ENCODE results near the gene DNASE1L2.
"Not testable (repeated sequence)": the region's sequence is repeated elsewhere in the genome, so short reads cannot be mapped to it uniquely, and the experiment has no call there.

DNASE1L2 gene

GRCh38 chr16:2236337-2237101, at the start of gene DNASE1L2:
TSS of gene DNASE1L2 (plus strand) at chr16:2236444. CDS start at chr16:2236817, 373 bp downstream.
- DNase-seq (ENCODE audit: low read depth): no peak

- DNase-seq (ENCODE audit: low read depth): no peak
These were observed 49.7 kb upstream of the DNASE1L2 start for GRCh38 chr16:2186505-2186904.

GRCh38 chr16:2187212-2187611, 49.0 kb upstream of the DNASE1L2 start:
- no peak for DNase-seq (ENCODE audit: low read depth)

- DNase-seq (ENCODE audit: low read depth): no peak
These were observed 47.8 kb upstream of the DNASE1L2 start for GRCh38 chr16:2188395-2188794.

- DNase-seq (ENCODE audit: low read depth): no peak
These were observed 46.9 kb upstream of the DNASE1L2 start for GRCh38 chr16:2189252-2189893.

GRCh38 chr16:2190002-2190658, 46.1 kb upstream of the DNASE1L2 start:
- DNase-seq (ENCODE audit: low read depth): no peak

GRCh38 chr16:2190659-2191445, 45.4 kb upstream of the DNASE1L2 start:
- DNase-seq (ENCODE audit: low read depth): no peak

- DNase-seq (ENCODE audit: low read depth): no peak
These were observed 44.9 kb upstream of the DNASE1L2 start for GRCh38 chr16:2191446-2191706.

- no peak for DNase-seq (ENCODE audit: low read depth)
These were observed 41.9 kb upstream of the DNASE1L2 start for GRCh38 chr16:2194166-2194834.

- DNase-seq (ENCODE audit: low read depth): peak; percentile 16
These were observed 41.4 kb upstream of the DNASE1L2 start for GRCh38 chr16:2194852-2195321.

- no peak for DNase-seq (ENCODE audit: low read depth)
These were observed 40.7 kb upstream of the DNASE1L2 start for GRCh38 chr16:2195322-2196161.

- no peak for DNase-seq (ENCODE audit: low read depth)
These were observed 39.9 kb upstream of the DNASE1L2 start, which contains the start of gene CASKIN1 for GRCh38 chr16:2196162-2196980. TSS of gene CASKIN1 (minus strand) at chr16:2196605. CDS start at chr16:2196432, 173 bp downstream.

GRCh38 chr16:2196981-2197511, 39.2 kb upstream of the DNASE1L2 start:
- no peak for DNase-seq (ENCODE audit: low read depth)

- DNase-seq (ENCODE audit: low read depth): no peak
These were observed 38.5 kb upstream of the DNASE1L2 start for GRCh38 chr16:2197765-2198164.

- no peak for DNase-seq (ENCODE audit: low read depth)
These were observed 38.0 kb upstream of the DNASE1L2 start for GRCh38 chr16:2198283-2198682.

GRCh38 chr16:2199095-2199494, 37.1 kb upstream of the DNASE1L2 start:
- no peak for DNase-seq (ENCODE audit: low read depth)

- DNase-seq (ENCODE audit: low read depth): no peak
These were observed 36.6 kb upstream of the DNASE1L2 start for GRCh38 chr16:2199621-2200139.

GRCh38 chr16:2200313-2200712, 35.9 kb upstream of the DNASE1L2 start:
- no peak for DNase-seq (ENCODE audit: low read depth)

- not testable (repeated sequence) for DNase-seq (ENCODE audit: low read depth)
These were observed 33.0 kb upstream of the DNASE1L2 start for GRCh38 chr16:2203119-2203688.
